Skeletal muscle cell (primary cell): ENCODE data around the gene SLC4A2.

Experiments
- DNase-seq: peaks from one replicate; pipeline ENCODE4 v3.0.0-alpha.2; 2010; ENCODE audit warnings: low read depth
- H3K4me3 ChIP-seq: 2 replicates; pipeline ENCODE4 v1.5.1; 2011; ENCODE audit warnings: low read depth, mild to moderate bottlenecking, control low read depth, low read length, moderate library complexity

Gene SLC4A2

GRCh38 chr7:151074817-151075661 lies 15.7 kb downstream of the SLC4A2 start:
- H3K4me3 ChIP-seq, result no peak overlapping the region
- no peak for DNase-seq

- no peak overlapping the region for H3K4me3 ChIP-seq
- DNase-seq, result no peak
These were observed 16.2 kb downstream of the SLC4A2 start for GRCh38 chr7:151075662-151075971.

- no peak overlapping the region for H3K4me3 ChIP-seq
- DNase-seq, result no peak
These were observed 16.6 kb downstream of the SLC4A2 start for GRCh38 chr7:151075978-151076426.

- DNase-seq, result no peak
- no peak overlapping the region for H3K4me3 ChIP-seq
These were observed 17.7 kb downstream of the SLC4A2 start for GRCh38 chr7:151076863-151077704.

- H3K4me3 ChIP-seq, result no peak overlapping the region
- no peak for DNase-seq
These were observed 18.4 kb downstream of the SLC4A2 start for GRCh38 chr7:151077705-151078232.

GRCh38 chr7:151078233-151079040 lies 19.0 kb downstream of the SLC4A2 start:
- no peak for DNase-seq

GRCh38 chr7:151079199-151079910 lies 20.0 kb downstream of the SLC4A2 start:
- DNase-seq, result no peak
- H3K4me3 ChIP-seq, result peak overlapping the region; percentile 87

More at GRCh38 chr7:151078233-151079040, 19.0 kb downstream of the SLC4A2 start:
- H3K4me3 ChIP-seq, result no peak overlapping the region

GRCh38 chr7:151080067-151080521 lies 20.7 kb downstream of the SLC4A2 start:
- peak overlapping the region; percentile 87 for H3K4me3 ChIP-seq
- no peak for DNase-seq

GRCh38 chr7:151080522-151081169 lies 21.3 kb downstream of the SLC4A2 start, which contains the start of gene FASTK:
Gene FASTK (minus strand): TSS chr7:151080809. CDS start chr7:151080766, 43 bp downstream.
- H3K4me3 ChIP-seq, result peak within 1 kb of the TSS; percentile 87

GRCh38 chr7:151081170-151082101 lies 22.0 kb downstream of the SLC4A2 start:
- H3K4me3 ChIP-seq, result peak overlapping the region; percentile 87
- DNase-seq, result no peak

More at GRCh38 chr7:151080522-151081169, 21.3 kb downstream of the SLC4A2 start, which contains the start of gene FASTK:
- peak; percentile 67 for DNase-seq

GRCh38 chr7:151082141-151083070 lies 23.0 kb downstream of the SLC4A2 start:
- no peak for DNase-seq
- H3K4me3 ChIP-seq, result peak overlapping the region; percentile 87

GRCh38 chr7:151083071-151083823 lies 23.9 kb downstream of the SLC4A2 start, which contains the start of gene TMUB1:
Gene TMUB1 (minus strand): TSS chr7:151083493. CDS start chr7:151082563, 930 bp downstream.
- DNase-seq, result no peak

GRCh38 chr7:151083824-151084160 lies 24.4 kb downstream of the SLC4A2 start:
- no peak for DNase-seq
- H3K4me3 ChIP-seq, result peak overlapping the region; percentile 87

More at GRCh38 chr7:151083071-151083823, 23.9 kb downstream of the SLC4A2 start, which contains the start of gene TMUB1:
- peak within 1 kb of the TSS; percentile 87 for H3K4me3 ChIP-seq

- H3K4me3 ChIP-seq, result peak overlapping the region; percentile 77
- DNase-seq, result no peak
These were observed 25.9 kb downstream of the SLC4A2 start for GRCh38 chr7:151085329-151085690.
